Measurements from ENCODE around the gene SYTL3.
"Not testable (repeated sequence)": the region's sequence is repeated elsewhere in the genome, so short reads cannot be mapped to it uniquely, and the experiment has no call there.

Gene SYTL3

DNA sequence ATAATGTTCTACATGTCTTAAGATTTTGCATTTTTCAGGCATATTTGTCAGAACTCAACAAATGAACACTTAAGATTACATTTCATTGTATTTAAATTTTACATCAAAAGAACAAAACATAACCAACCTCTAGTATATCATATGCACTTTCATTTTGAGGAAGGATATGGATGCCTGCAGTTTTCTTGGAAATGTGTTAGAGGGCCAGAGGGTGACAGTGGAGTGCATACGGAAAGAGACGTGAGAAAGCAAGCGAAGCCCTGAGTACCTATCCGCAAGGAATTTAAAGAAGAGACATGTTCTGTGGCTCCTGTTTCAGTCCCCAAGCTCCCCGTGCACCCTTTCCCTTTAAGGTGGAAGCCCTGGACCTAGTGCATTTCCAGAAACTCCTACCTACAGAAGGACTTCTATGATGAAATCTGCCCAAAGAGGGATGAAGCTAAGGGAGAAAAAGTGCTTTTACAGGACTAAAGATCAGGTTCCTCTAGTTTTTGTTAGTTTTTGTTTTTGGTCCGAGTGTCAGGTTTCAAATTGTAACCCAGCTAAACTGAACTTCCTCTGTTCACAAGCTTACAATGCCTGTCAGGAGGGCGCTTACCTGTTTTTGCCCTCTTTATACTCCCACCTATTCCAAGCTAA lies 130.5 kb downstream of the SYTL3 start:
- no peak for DNase-seq

DNA sequence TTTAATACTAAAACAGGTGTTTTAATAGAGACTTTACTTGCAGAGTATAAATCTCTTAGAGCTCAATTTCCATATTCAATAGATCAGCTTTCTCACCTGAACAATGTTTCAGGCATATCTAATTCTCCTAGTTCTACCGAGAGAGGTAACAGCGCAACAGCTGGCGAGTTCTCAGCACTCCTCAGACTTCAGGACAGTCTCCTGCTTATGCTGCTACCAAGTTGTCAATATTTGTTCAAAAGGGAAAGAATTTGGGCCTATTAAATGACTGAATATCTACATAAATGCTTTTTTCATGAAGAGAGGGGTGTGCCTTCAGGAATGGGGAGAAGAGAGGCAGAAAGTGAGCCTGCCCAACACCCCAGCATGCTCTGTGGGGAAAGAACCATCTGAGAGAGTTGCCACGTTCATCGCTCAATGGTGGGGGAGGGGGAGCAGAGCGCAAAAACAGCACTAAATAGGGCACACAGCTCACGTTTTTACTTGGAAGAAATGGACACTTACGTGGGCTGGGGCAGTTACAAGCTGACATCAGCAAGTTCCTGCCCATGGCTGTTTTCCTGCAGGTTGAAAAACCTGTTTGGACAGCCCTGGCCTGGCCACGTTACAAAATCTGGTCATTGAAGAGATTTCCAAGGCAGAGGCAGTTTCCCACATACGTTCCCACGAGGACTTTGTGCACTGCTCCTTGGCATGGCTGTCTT lies 131.3 kb downstream of the SYTL3 start:
- DNase-seq, result no peak

DNA sequence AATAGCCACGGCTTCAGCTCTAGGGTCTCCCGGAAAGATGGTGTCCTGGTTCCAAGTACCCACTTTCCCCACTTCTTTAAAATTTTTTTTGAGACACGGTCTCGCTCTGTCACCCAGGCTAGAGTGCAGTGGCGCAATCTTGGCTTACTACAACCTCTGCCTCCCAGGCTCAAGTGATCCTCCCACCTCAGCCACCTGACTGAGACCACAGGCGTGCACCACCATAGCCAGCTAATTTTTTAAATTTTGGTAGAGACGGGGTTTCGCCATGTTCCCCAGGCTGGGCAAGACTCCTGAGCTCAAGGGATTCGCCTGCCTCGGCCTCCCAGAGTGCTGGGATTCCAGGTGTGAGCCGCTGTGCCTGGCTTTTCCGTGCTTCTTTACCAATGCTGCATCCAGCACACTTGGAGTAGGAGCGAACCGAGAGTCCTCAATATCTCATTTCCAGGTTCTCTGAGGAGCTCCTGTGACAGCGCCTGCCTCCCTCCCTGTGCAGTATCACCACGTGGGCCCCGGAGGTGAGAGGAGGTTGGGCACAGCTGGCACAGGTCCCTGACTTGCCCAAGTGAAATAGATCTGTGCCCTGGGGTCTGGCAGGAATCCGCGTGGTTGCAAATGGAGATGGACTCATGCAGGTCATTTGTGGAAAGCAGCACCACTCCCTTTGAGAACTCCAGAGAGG lies 132.0 kb downstream of the SYTL3 start:
- no peak for DNase-seq

DNA sequence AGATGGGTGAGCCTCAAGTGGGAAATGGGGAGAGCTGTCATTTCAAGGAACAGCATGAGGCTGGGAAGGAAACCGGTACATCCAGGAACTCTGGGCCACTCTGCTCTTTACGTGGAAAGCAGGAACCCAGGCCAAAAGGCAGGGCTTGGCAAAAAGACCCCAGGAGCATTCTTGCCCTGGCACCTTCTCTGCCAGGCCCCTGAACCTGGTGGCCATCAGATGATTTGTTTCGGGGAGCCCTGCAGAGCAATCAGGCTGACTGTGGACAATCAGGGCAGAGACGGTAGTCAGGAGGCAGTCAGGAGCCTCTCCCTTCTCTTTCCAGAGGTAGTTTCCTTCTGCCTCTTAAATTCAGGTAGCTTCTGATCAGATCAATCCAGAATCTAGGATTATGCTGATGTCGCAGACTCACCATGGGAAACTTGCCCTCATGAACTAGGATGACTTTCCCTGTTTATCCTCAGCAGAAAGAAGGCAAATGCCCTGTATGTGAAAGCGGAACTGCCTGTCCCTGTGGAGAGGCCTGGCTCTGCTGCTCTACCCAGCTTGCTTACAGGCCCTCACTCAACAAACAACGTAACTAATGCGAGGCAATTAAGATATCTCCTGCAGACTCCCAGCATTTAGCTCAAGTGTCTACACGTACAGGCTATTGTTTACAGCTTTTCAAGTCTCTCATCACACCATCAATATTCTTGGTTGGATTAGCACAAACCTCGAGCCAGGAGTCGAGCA lies 132.7 kb downstream of the SYTL3 start:
- peak; percentile 66 for DNase-seq

DNA sequence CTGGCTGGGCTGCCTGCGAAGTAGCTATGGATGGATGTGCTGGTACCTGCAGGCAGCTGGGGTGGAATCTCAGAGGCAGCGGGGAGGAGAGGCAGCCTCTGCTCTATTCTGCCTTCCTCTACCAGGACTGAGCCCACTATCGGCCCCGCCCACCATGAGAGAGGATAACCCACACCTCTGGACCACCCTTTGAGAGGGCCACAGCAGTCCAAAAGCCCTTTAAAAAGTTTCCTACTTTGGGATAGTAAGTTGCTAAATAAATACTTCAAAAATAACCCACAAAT lies 133.3 kb downstream of the SYTL3 start:
- DNase-seq, result no peak

DNA sequence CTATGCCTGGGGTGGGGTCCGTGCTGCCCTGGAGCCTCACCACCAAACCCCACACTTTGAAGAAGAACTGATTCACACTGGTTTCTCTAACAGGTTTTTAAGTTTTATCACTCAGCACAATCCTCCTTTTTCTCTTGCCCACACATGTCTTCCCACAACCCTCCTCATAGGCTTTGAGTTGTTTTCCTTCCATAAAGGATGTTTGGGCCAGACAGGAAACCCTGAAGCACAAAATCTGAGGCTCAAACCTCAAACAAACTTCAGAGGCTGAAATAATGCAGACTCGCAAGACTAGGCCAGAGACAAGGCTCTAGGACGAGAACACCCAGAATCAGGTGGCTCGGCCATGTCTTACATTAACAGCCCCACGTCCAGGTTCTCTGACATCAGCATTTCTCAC lies 134.0 kb downstream of the SYTL3 start:
- no peak for DNase-seq

DNA sequence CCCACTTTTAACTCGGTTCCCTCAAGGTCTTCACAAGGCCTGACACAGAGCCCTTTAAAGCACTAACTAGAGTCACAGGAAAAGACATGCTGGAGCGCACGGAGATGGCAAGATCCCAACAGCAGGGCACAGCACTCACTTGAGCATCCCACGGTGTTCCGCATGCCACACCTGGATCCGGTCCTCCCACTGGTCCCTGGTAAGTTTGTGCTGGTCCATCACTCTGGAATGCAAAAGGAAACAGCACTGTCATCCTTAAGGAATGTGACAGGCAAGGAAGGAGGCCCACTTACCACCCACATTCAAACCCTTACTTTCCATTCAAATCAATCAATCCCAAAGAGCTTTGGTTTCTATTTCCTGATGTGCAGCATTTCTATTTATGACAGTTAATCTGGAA lies 134.7 kb downstream of the SYTL3 start:
- DNase-seq, result no peak

DNA sequence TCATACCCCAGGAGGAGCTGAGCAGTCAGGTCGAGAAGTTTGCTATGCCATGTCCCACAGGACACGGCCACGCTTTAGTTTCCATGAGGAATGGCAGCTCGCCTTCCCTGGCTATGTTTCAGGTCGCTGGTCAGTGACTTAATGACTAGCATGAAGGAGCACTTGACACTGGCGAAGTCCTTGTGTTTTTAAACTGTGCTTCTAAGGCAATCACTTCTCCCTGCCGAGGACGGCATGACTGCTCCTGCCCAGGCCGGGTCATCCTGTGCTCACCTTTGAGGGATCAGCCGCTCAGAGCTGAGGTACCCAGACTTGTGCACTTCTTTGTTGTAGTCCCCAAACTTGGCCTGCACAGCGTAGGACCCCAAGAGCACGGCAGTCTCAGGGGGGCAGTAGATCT lies 135.2 kb downstream of the SYTL3 start:
- no peak for DNase-seq

DNA sequence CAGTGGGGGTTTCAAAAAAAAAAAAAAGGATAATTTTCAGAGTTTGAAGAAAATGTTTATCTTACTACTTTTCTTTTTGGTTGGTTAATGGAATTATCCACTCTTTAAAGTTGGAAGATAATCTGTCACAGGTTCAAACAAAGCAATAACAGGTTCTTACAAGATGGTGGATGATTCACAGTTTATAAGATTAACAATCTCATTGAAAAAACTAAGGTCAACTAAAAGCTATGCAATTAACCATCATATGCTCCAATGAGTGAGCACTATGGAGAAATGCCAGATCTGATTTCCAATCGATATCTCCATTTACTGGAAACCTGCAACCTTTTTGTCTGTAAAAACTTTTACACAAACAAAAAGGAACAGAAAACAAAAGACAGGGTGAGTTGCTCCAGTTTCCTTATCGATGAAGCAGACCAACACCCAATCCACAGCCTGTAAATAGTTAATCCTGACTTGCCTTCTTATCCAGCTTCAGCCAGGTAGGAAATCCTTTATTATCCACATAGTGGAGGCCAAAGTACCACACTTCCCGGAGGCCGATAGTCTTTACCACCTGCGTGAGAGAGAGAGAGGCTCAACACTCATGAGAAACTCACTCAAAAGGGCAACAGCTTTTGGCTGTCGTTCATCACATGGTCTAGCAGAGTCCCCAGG lies 136.9 kb downstream of the SYTL3 start:
- DNase-seq, result no peak

DNA sequence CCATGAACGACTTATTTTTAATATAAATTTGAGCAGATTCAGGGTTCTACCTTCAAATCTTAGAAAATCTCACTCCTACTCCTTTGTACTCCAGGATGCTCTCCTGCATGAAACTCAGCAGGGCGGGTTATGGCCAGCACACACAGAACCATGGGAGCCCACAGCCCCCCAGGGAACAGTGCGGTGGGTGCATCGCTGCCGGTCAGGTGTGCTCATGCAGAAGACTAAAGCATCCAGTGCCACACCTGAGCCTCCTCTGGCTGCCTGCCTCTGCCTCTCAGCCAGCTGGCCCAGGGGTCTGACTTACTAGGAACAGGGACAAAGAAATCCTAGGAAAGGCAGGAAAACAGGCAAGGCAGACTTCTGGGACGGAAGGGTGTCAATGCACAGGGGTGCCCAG lies 137.5 kb downstream of the SYTL3 start:
- DNase-seq, result no peak

DNA sequence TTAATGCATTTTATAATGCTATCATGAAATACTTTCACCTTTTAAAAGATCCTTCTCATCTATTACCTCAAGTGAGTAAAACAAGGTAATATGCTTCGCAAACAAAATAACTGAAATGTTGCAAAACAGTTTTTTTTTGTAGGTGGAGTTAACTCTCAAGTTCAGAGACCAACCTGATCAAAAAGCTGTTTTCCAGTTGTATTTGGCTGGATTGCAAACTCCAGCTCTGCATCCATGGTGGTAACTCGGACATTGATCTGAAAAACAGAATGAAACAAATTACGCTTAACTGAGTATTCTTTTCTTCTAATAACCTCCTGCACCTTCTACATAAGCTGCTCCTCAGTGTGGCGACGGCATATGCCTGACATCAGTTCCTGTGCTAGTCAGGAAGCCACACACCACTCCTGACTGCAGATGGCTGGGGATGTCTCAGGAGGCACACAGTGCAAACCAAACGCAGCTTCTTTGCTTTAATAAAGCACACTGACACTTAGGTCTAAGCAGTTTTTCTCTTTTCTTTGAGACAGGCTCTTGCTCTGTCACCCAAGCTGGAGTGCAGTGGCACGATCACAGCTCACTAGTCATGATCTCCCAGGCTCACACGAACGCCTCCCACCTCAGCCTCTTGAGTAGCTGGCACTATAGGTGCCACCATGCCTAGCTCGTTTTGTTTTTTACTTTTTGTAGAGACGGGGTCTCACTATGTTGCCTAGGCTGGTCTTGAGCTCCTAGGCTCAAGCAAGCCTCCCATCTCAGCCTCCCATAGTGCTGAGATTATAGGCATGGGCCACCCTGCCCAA lies 139.5 kb downstream of the SYTL3 start:
- DNase-seq, result no peak

DNA sequence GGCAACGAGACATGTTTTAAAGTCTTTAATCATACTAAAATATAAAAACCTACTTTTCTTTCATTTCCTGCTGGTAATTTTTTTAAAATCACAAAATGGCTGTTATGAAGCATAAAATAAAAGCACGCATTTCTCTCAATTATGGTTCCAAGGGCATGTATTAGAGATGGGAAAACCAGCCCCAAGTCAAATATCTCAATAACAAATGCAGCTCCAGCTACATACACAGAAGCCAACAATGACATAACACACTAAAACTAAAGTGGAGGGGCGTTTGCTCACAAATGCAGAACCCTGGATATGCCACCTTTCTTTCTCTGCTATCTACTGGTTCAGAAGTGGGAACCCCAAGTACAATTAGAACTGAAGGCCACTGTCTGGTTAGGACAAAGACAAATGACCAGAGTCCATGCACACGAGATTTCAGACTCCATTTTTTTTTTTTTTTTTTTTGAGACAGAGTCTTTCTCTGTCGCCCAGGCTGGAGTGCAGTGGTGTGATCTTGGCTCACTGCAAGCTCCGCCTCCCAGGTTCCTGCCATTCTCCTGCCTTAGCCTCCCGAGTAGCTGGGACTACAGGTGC lies 141.5 kb downstream of the SYTL3 start:
- no peak for DNase-seq

DNA sequence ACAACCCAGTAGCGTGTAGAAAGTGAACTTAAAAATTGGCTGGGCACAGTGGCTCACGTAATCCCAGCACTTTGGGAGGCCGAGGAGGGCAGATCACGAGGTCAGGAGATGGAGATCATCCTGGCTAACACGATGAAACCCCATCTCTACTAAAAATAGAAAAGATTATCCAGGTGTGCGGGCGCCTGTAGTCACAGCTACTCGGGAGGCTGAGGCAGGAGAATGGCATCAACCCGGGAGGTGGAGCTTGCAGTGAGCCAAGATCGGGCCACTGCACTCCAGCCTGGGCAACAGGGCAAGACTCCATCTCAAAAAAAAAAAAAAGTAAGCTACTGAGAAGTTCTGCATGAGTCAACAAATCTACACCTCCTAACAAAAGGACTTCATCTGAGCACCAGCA lies 142.7 kb downstream of the SYTL3 start:
- not testable (repeated sequence) for DNase-seq

DNA sequence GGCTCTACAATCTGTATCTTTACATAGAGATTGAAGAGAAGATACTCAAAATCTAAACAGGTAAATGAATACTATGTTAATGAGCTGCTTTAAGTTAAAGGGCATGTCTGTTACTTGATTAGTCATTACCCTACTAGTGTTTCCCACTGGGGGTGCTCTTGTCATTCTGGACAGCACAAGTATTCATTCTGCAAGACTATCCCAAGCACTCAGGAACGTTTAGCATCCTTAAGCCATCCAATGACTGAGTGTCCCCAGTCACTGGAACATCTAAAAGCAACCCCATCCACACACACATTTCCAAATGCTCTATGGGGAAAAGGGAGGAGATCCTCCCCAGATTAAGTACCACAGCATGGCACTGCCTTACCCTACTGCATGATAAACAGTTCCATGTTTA lies 143.6 kb downstream of the SYTL3 start:
- DNase-seq, result no peak

DNA sequence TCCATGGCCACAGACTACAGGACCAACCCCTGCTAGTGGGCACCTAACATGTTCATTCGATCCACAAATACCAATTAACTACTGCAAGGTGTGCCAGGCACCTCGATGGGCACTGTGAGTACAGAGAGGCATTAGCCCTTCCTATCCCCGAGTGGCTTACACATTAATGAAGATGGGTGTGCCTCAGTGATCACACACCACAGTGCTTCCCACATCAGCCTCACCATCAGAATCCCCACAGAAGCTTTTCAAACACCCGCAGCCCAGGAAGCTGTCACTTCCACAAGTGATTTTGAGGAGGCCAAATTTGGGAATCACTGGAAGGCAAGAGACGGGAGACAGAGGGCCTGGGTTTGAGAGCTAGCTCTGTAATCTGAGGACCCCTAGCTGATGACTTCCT lies 145.7 kb downstream of the SYTL3 start:
- DNase-seq, result no peak

DNA sequence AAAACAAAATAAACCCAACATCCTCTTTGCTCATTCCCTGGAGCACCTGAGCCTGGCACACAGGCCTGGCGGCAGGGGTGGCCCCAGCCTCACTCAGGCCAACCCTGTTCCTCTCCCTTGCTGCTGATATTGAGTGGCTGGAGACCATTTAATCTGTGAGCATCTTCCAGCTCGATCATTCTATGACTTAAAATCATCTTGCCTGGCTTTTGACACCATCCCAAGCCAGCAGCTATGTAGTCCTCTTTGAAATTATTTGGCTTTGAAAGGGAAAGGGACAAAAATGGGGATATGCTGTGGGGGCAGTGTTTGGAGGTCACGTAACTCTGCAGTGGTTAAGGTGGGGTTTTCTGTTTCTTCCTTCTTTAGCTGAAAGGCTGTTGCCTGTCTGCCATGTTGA lies 146.5 kb downstream of the SYTL3 start:
- no peak for DNase-seq

DNA sequence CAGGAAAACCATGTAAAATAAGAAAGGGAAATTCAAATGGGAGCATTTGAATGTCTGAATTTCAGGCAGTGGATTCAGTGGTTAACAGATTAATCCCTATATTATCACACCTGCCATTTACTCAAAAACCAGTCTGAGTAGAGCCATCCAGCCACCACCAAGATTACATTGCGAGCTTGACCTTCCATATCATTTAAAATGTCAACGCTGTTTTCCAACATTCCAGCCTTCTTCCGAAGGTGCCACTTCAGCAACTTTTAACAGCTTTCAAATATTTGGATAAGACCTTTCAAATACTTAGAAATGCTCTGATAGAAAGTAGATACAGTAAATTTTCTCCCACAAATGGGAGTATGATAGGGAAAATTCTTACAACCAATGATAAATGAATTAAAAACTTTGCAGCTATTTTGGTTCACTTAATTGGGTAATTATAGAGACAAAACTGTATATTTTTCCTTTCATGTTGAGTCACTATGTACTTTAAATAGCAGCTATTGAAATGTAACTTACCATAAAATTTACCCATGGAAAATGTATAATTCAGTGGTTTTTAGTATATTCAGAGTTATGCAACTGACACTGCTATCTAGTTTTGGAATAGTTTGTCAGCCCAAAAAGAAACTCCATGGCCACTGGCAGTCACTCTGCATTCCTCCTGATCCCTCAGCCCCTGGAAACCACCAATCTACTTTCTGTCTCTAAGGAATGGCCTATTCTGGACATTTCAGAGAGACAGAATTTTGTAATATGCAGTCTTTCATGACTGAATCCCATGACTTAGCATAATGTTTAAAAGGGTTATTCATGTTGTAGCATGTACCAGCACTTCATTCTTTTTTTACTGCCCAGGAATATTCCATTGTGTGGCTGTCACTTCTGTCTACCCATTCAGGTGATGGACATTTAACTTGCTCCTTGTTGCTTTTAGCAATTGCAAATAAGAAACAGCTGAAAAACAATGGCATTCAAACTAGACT lies 147.8 kb downstream of the SYTL3 start:
- no peak for DNase-seq

DNA sequence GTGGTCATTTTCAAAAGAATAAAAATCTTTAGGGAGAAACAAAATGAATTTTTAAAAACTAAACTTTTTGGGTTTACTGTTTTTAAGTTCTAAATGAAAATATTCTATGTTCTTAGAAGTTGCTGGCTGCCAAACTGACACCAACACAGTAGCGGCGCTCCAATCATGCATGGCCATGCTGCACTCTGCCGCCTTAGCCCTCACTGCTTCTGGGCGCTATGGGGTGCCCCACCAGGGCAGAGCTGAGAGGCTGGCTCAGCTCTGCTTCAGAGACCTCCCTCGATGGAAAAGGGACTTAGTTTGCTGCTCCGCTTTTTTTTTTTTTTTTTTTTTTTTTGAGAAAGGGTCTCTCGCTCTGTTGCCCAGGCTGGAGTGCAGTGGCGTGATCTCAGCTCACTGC lies 148.5 kb downstream of the SYTL3 start:
- no peak for DNase-seq

DNA sequence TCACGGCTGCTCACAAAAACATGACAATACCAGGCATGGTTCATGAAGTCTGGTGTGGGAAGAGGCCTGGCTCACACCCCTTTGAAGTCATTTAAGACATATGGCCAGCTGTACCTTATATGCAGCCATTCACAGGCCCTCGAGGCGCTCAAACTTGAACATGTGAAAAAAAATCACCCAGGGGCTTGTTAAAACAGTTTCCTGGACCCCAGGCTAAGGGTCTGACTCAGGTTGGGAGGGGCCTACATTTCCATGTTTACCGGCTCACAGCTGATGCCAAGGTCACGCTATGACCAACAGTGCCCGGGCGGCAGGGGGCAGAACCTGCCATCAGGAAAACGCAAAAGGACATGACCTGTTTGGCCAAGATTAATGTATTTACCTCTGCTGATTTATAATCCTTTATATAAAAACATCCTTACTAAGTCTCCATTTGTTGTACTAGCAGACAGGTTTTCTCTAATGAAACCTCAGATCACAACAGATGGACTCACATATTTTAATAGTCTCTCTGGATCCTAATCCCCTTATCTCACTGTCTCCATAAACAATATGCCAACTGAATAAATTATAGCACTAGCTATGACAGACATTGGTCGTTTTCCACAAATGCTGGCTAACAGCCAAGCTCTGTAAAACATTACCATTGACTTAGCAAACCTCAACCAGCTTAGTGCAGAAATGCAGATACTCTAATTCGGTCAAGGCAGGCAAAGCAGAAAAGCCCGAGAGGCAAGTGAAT lies 149.4 kb downstream of the SYTL3 start:
- DNase-seq, result peak; percentile 72

DNA sequence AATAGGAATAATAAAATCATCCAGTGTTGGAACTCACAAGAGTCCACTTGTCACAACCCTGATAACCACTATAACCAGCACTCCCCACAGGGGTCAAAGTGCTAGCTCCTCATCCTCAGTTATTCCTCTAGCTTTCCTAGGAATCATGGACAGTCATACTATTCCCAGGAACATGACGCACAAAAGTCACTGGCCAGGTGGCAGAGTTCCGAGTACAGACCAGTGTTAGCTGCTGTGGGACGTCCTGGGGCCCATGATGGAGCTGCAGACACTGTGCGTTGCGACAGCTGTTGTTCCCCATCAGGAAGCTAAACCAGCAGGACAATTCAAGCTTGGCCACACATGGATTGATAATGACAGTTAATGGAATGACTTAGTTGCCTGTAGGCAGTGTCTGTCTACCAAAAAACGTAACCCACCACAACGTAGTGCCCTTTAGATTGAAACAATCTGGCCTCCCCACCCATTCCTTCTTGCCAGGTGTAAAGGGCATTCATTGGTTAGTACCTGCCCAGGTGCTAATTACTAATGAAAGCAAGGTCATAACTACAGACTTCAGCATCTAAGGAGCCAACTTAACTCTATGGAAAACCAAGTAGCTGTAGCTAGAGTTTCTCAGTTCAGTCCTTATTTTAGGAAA lies 151.9 kb downstream of the SYTL3 start:
- no peak for DNase-seq

Data from NCI-H1417 treated with DMSO at 0.1 percent for 48 hours (cell line).